ENCODE measurements around the gene STARD5. TPM values are rescaled to one million over a fixed set of nuclear protein-coding genes. Genes with fewer than 3 reads are reported as not detected.

Gene STARD5
- total RNA-seq, 4 donors from 2014 or later, result 37.8 to 39.6 (median 38.7) TPM

DNA sequence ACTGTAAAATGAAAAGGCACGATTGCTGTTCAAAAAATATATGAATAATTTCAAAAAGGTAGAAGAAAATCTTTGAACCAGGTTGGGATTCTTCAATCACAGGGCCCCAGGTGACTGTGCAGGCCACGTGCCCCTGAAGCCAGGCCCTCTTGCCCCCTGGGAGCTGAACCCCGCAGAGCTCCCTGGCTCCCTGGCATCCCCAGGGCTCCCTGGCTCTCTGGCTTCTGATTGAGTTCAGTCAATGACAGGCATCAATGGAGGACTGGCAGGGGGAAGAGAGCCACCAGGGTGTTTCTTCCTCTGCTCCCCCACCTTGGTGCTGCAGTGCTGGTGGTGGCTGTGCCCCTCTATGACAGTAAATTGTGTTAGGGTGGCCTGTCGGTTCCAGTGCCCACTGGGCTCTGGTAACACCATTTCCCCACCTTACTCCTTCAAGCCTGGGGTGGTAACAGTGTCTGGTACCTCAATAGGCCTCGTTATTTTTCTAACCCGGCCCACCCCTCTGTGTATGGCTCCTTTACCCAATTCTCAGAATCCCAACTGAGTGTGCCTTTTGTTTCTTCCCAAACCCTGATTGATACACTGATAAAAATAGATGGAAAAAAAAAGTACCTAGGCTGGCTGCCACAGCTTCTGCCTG, 62.6 kb downstream of the STARD5 start:
- H3K9me3 ChIP-seq, result no peaks in the 10 kb centered on the region
- H3K27ac ChIP-seq, result no peak overlapping the region
- H3K4me3 ChIP-seq, result no peak overlapping the region
- TF ChIP-seq POLR2A (IDR thresholded peaks at IDR 0.05) (no peak), CTCF (IDR thresholded peaks at IDR 0.05) (no peak)
- H3K36me3 ChIP-seq, result no peaks in the 10 kb centered on the region
- H3K27me3 ChIP-seq, result no peaks in the 10 kb centered on the region
- DNase-seq, result no peak
- peaks cover 0 to 13% (median 7%) of the 10 kb centered on the region in 4 donors for H3K4me1 ChIP-seq

DNA sequence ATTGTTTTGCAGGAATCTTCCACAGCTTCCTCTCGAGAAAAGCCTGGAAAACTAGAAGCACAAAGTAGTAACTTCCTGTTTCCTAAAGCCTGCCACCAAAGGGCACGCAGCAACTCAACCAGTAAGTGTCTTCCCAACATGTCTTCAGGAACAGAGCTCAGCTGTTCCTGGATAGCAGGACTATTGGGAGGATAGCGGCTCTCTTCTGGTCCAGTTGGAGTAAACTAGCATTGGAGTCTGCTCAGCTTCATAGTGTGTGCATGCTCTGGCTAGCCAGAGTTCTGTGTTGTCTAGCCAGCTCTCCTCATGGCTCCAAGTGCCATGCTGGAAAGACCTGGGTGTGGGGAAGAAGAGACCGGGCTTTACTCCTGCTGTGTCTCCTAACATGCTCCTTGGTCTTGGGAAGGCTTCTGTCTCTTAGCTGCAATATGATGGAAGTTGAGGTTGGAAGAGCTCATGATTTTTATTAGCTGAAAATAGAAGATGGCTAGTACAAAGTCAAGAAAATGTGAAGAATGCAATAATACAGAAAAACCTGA, 64.1 kb downstream of the STARD5 start:
- H3K36me3 ChIP-seq, result no peaks in the 10 kb centered on the region
- H3K27ac ChIP-seq, result no peak overlapping the region
- H3K27me3 ChIP-seq, result no peaks in the 10 kb centered on the region
- no peaks in the 10 kb centered on the region for H3K9me3 ChIP-seq
- no peak for TF ChIP-seq POLR2A (IDR thresholded peaks at IDR 0.05)
- no peak for TF ChIP-seq CTCF (IDR thresholded peaks at IDR 0.05)
- H3K4me3 ChIP-seq, result no peak overlapping the region
- DNase-seq, result no peak
- no peaks in the 10 kb centered on the region for H3K4me1 ChIP-seq

Other genes with a start within 250 kb of the STARD5 start
- 1 to 10 TPM in 1 of 4 donors, not detected in 3; 6.6 TPM for gene CFAP161, start 189.9 kb downstream of the STARD5 start, total RNA-seq
- gene IL16, start 127.3 kb downstream of the STARD5 start, total RNA-seq, result 100 to 1,000 TPM in 1 of 4 donors, 10 to 100 TPM in 1, 1 to 10 TPM in 2; 6.3 to 115 (median 11.6) TPM
- not detected for gene TMC3, start 50.1 kb upstream of the STARD5 start, total RNA-seq

Data from Peyer's patch (tissue), 4 donors.